SK-N-SH (cell line): ENCODE data around the gene AFF3. TPM values are rescaled to one million over a fixed set of nuclear protein-coding genes. Genes with fewer than 3 reads are reported as not detected.

ENCODE experiments used
- polyA plus RNA-seq, 3 experiments: library from polyadenylated mRNA; depleted of rRNA; stranded (reverse); fragments of >200 nt; gene quantifications; 2 replicates each; pipeline ENCODE4 v1.2.3, GENCODE V29; 2012

AFF3 gene
- polyA plus RNA-seq, 1 of the 3 experiments (the other 2 are of a cell fraction): 0.36 TPM

Other genes with a start within 250 kb of the AFF3 start
- gene LONRF2, start 179.9 kb upstream of the AFF3 start, polyA plus RNA-seq (2012; rRNA removed): 2.0 and 2.4 TPM in 2 replicates